PFSK-1 (cell line): ENCODE data around the gene ZCCHC3.

Experiments used
- FOXP2 ChIP-seq: optimal IDR thresholded peaks from 2 replicates; pipeline ENCODE3; 2011; ENCODE audit warnings: borderline replicate concordance, control low read depth, inconsistent platforms; ENCODE audit not compliant: insufficient read depth; ENCODE audit errors: extremely low read length, extremely low read depth
- POLR2AphosphoS5 ChIP-seq: IDR thresholded peaks from 2 replicates; pipeline ENCODE4 v1.6.1; 2012; ENCODE audit warnings: low read depth, mild to moderate bottlenecking, control low read depth, low read length, moderate library complexity
- SIN3A ChIP-seq: IDR thresholded peaks from 2 replicates; pipeline ENCODE4 v1.6.1; 2012; ENCODE audit warnings: mild to moderate bottlenecking, low read length, moderate library complexity, borderline replicate concordance; ENCODE audit not compliant: insufficient read depth
- TAF1 ChIP-seq: IDR thresholded peaks from 2 replicates; pipeline ENCODE4 v1.6.1; 2012; ENCODE audit warnings: low read length, control low read depth, borderline replicate concordance; ENCODE audit not compliant: insufficient read depth
- TF ChIP-seq, protein P1 (sequence below), 2 experiments: IDR thresholded peaks; 2 replicates each; pipeline versions ENCODE4 v1.6.1 to v1.8.0; 2011 to 2012; ENCODE audit warnings: low read depth in 2 of 2, low read length in 2 of 2, control low read depth in 1 of 2, inconsistent platforms in 1 of 2, mild to moderate bottlenecking in 1 of 2, moderate library complexity in 1 of 2; ENCODE audit not compliant: insufficient read depth in 1 of 2

Gene ZCCHC3

DNA sequence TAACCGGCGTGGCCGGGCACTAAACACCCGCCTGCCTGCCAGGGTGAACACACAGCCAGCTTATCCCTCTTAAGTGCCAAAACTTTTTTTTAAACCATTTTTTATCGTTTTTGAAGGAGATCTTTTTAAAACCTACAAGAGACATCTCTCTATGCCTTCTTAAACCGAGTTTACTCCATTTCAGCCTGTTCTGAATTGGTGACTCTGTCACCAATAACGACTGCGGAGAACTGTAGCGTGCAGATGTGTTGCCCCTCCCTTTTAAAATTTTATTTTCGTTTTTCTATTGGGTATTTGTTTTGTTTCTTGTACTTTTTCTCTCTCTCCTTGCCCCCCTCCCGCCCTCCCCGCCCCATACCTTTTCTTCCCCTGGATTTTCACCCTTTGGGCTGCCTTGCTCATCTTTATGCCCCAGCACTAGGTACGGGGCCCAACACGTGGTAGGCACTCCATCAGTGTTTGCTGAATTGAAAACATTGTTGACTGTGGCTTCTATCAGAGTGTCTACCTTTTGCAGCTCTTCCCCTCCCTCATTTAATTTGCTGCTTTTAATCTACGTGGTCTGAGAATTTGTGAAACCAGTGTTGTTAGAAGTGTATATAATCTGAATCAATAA, 1.5 kb downstream of the ZCCHC3 start:
- TF ChIP-seq POLR2AphosphoS5 (no peak), TAF1 (no peak), FOXP2 (no peak), SIN3A (no peak)
- TF ChIP-seq, protein P1, sequence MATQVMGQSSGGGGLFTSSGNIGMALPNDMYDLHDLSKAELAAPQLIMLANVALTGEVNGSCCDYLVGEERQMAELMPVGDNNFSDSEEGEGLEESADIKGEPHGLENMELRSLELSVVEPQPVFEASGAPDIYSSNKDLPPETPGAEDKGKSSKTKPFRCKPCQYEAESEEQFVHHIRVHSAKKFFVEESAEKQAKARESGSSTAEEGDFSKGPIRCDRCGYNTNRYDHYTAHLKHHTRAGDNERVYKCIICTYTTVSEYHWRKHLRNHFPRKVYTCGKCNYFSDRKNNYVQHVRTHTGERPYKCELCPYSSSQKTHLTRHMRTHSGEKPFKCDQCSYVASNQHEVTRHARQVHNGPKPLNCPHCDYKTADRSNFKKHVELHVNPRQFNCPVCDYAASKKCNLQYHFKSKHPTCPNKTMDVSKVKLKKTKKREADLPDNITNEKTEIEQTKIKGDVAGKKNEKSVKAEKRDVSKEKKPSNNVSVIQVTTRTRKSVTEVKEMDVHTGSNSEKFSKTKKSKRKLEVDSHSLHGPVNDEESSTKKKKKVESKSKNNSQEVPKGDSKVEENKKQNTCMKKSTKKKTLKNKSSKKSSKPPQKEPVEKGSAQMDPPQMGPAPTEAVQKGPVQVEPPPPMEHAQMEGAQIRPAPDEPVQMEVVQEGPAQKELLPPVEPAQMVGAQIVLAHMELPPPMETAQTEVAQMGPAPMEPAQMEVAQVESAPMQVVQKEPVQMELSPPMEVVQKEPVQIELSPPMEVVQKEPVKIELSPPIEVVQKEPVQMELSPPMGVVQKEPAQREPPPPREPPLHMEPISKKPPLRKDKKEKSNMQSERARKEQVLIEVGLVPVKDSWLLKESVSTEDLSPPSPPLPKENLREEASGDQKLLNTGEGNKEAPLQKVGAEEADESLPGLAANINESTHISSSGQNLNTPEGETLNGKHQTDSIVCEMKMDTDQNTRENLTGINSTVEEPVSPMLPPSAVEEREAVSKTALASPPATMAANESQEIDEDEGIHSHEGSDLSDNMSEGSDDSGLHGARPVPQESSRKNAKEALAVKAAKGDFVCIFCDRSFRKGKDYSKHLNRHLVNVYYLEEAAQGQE (IDR thresholded peaks at IDR 0.05; ENCODE audit: insufficient read depth in 1 of 2, low read depth in 2 of 2, low read length in 2 of 2): no peak

DNA sequence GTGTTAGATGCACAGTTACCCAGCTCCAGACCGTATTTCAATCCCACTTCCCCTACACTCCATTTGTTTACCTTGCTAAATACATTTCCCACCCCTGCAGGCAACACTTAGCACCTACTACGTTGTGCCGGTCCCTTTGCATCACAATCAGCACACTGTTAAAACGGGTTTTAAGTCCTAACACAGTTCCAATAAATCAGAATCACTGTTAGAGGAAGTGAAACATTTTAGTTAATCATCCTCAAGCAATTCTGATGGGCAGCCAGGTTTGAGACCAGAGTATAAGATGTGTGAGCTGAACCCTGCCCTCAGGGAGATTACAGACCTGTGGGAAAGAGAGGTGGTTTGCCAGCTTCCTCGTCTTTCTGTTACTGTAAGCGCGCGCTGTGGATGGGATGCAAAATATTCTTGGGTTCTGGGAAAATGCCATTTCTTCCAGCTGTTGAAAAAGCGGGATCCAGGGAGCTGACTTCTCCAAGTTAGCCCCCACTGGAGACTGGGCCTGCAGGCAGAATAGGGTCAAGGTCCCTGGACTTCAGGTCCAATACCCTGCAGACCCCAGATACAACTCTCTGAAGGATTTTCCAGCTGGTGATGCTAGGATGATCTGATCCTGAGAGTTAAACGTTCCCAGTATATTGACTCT, 3.1 kb downstream of the ZCCHC3 start:
- TF ChIP-seq SIN3A (no peak), POLR2AphosphoS5 (no peak), TAF1 (no peak), FOXP2 (no peak)
- TF ChIP-seq, protein P1 (IDR thresholded peaks at IDR 0.05; ENCODE audit: insufficient read depth in 1 of 2, low read depth in 2 of 2, low read length in 2 of 2): no peak

DNA sequence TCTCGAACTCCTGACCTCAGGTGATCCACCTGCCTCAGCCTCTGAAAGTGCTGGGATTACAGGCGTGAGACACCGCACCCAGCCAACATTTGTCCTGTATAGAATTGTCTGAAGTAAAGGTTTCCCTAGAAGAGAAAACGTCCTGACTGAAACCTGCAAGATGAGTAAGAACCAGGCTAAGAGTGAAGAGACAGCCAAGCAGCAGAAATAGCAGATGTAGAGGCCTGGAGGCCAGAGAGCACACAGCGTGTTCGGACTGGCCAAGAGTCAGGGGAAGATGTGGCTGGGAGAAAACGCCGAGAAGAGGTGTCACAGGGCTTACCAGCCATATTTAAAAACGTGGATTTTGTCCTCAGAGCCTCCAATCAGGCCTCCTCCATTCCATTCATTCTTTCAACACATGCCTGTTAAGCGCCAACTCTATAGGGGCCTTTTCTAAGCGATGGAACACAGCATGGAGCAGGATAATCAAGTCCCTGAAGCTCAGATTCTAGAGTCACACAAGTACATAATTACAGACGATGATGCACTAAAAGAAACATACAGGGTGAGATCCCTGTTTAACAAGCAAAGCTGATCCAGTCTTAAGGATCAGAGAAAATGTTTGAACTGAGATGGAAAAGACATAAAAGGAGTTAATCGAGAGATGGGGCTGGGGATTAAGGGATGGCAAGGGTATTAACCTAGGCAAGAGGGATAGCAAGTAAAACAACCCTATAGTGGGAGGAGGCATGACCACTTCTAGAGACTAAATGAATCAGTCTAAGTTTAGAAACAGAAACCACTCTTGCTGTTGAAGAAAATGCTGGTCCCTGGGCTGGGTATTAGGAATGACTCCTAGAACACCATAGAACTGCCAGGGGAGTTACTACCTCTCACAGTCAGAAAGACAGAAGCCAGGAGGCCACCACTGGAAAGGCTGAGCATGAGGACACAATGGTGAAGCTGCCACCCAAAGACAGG, 4.8 kb downstream of the ZCCHC3 start:
- TF ChIP-seq, protein P1 (IDR thresholded peaks at IDR 0.05; ENCODE audit: insufficient read depth in 1 of 2, low read depth in 2 of 2, low read length in 2 of 2): no peak
- TF ChIP-seq POLR2AphosphoS5: no peak
- no peak for TF ChIP-seq FOXP2
- no peak for TF ChIP-seq SIN3A
- no peak for TF ChIP-seq TAF1

DNA sequence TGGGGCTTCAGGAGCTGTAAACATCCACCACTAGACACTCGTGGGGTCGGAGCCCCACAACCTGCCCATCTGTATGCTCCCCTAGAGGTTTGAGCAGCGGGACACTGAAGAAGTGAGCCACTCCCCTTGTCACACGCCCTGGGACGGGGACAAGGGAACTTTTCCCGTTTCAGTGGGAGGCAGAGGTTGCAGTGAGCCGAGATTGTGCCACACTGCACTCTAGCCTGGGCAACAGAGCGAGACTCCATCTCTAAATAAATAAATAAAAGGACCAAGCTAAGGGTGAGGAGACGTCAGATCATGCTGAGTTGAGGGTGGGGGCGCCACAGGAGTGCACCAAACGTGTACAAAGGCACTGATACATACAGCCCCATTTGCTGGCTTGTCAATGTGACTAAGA, 8.4 kb downstream of the ZCCHC3 start:
- no peak for TF ChIP-seq SIN3A

DNA sequence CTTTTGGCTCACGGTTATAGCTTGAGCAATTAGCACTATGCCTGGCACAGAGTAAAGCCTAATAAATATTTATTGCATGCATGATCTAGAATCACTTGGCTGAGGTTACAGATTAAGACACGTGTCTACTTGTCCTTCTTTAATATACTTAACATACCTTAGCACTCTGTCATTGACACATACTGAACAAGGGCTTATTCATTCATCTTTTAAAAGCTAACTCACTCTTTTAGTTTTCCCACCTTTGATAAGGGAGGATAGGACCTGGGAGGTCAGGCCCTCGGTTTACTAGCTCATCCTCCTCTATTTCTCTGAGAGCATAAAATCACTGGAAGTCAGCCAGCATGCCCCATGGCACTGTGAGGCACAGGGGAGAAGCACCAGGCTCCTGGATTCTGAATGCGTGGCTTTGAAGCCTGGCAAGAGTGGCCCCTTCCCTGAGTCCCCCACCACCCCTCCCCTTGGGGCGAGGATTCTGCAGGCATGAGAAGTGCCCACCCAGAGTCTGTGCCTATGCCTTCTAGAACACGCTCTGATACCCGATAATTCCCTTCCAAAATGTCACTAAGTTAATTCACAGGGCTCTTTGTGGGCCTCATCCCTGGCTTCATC, 11.2 kb downstream of the ZCCHC3 start:
- TF ChIP-seq, protein P1 (IDR thresholded peaks at IDR 0.05; ENCODE audit: insufficient read depth in 1 of 2, low read depth in 2 of 2, low read length in 2 of 2): no peak
- TF ChIP-seq TAF1 (no peak), SIN3A (no peak), FOXP2 (no peak), POLR2AphosphoS5 (no peak)
